ENCODE measurements around the gene LIN52. TPM values are rescaled to one million over a fixed set of nuclear protein-coding genes. Genes with fewer than 3 reads are reported as not detected.

The LIN52 gene
- total and polyA plus RNA-seq, 2 of the 8 experiments (the other 6 are each of a cell fraction or from before 2014, with no cell fraction given), result 6.8 to 11.6 TPM

GRCh38 chr14:74204491-74204890 is 119.7 kb downstream of the LIN52 start:
- H3K4me3 ChIP-seq (ENCODE audit: extremely low read depth in 1 of 4, insufficient read depth in 2 of 4, low read depth in 3 of 4, low read length in 4 of 4), result no peak overlapping the region
- no peak overlapping the region for H3K4ac ChIP-seq (replicated peaks; ENCODE audit: insufficient read length, low read depth, low read length)
- no peaks in the 10 kb centered on the region for H3K9me3 ChIP-seq (ENCODE audit: insufficient read depth in 2 of 2, low read depth in 1 of 2, low read length in 1 of 2)
- H3K4me2 ChIP-seq (ENCODE audit: insufficient read depth in 1 of 2, low read depth in 2 of 2, low read length in 2 of 2), result no peak overlapping the region
- no peak overlapping the region for H2BK20ac ChIP-seq (ENCODE audit: low read length)
- no peak overlapping the region for H2BK120ac ChIP-seq (replicated peaks; ENCODE audit: low read depth, low read length)
- H2BK5ac ChIP-seq (ENCODE audit: low read depth, low read length), result no peak overlapping the region
- H3K9ac ChIP-seq (replicated peaks in 1 of 4; ENCODE audit: extremely low read depth in 1 of 4, low read depth in 3 of 4, low read length in 3 of 4), result no peak overlapping the region
- H4K20me1 ChIP-seq (replicated peaks in 1 of 2; ENCODE audit: control insufficient read depth in 1 of 2, insufficient read depth in 2 of 2, low read length in 2 of 2), result no peaks in the 10 kb centered on the region
- no peak overlapping the region for H3K56ac ChIP-seq (replicated peaks; ENCODE audit: insufficient read length, low read depth, low read length)
- no peak overlapping the region for H2BK12ac ChIP-seq (ENCODE audit: low read depth, low read length)
- no peaks in the 10 kb centered on the region for H3K79me1 ChIP-seq (ENCODE audit: low read depth, low read length)
- peak overlapping the region; percentile 9; the same call in 1 of the 2 replicates for H4K8ac ChIP-seq (ENCODE audit: extremely low read depth, insufficient read depth, low read length)
- no peak overlapping the region for H3K23ac ChIP-seq (ENCODE audit: insufficient read length)
- ChIA-PET CTCF (ENCODE audit: partially characterized antibody) (interaction anchor here (0.6 to 3.0 kb wide), 9 partner anchors 8 to 831 kb away, joined by 3 to 12 read pairs (median 4); no protein-coding TSS in a partner anchor), POLR2A (ENCODE audit: partially characterized antibody) (no interaction called here)
- no peak overlapping the region for H2BK15ac ChIP-seq (ENCODE audit: low read length)
- no peaks in the 10 kb centered on the region for H3K27me3 ChIP-seq (replicated peaks in 1 of 4; ENCODE audit: control insufficient read depth in 3 of 4, extremely low read depth in 1 of 4, insufficient read depth in 3 of 4, low read length in 3 of 4)
- FAIRE-seq, result no peak
- no peak overlapping the region for H4K5ac ChIP-seq (ENCODE audit: insufficient read length, low read depth, low read length)
- WGBS, 2 experiments (ENCODE audit: extremely low coverage in 1 of 2, insufficient coverage in 1 of 2, insufficient read length in 1 of 2, insufficient replicate concordance in 2 of 2, low coverage in 1 of 2, low lambda C conversion rate in 2 of 2, missing lambda C conversion rate in 1 of 2), result 89% methylated on average over 6 of the region's 6 CpGs; no CpG with 5 or more reads in 1 of the 2 experiments
- no peak overlapping the region for H2AK5ac ChIP-seq (ENCODE audit: low read depth, low read length)
- H3K27ac ChIP-seq (ENCODE audit: low read depth, low read length), result no peak overlapping the region
- H3K4me1 ChIP-seq (replicated peaks in 1 of 4; ENCODE audit: control insufficient read depth in 3 of 4, insufficient read depth in 4 of 4, low read length in 3 of 4), result peaks cover 0 to 2% (median 0%) of the 10 kb centered on the region in 4 experiments; a peak in 1 of 7 replicates
- H3K14ac ChIP-seq (ENCODE audit: insufficient read length), result no peak overlapping the region
- H3K18ac ChIP-seq (ENCODE audit: extremely low read depth, low read length), result no peak overlapping the region
- no peaks in the 10 kb centered on the region for H3K79me2 ChIP-seq (ENCODE audit: control insufficient read depth in 1 of 2, insufficient read depth in 2 of 2, low read length in 2 of 2)
- no peak overlapping the region for H4K91ac ChIP-seq (replicated peaks; ENCODE audit: insufficient read length, low read length)
- no peak overlapping the region for H2AFZ ChIP-seq (ENCODE audit: low read length)
- H3K36me3 ChIP-seq (ENCODE audit: control insufficient read depth in 2 of 4, insufficient read depth in 4 of 4, low read length in 3 of 4), result peaks cover 0 to 8% (median 1%) of the 10 kb centered on the region in 4 experiments; a peak in 5 of 8 replicates
- peak in 1 of 2 experiments; percentile 36 for DNase-seq (ENCODE audit: low read depth in 1 of 2, low spot score in 2 of 2)
- H3K23me2 ChIP-seq (ENCODE audit: low read depth, low read length), result no peaks in the 10 kb centered on the region
- TF ChIP-seq RXRA (IDR thresholded peaks at IDR 0.05; ENCODE audit: insufficient read depth, low read depth, low read length) (no peak), POU5F1 (IDR thresholded peaks at IDR 0.05; ENCODE audit: low read depth, low read length) (no peak), CHD1 (IDR thresholded peaks at IDR 0.05; ENCODE audit: low read depth, low read length) (no peak), TCF12 (IDR thresholded peaks at IDR 0.05; ENCODE audit: low read depth, low read length) (no peak), EP300 (IDR thresholded peaks at IDR 0.05; ENCODE audit: borderline replicate concordance in 1 of 2, low read depth in 2 of 2, low read length in 2 of 2) (no peak), RAD21 (IDR thresholded peaks at IDR 0.05 in 1 of 2, conservative IDR thresholded peaks at IDR 0.05 in 1 of 2; ENCODE audit: low read depth in 2 of 2, low read length in 2 of 2) (no peak), RBBP5 (IDR thresholded peaks at IDR 0.05; ENCODE audit: borderline replicate concordance, low read depth, low read length) (no peak), MAFK (IDR thresholded peaks at IDR 0.05; ENCODE audit: low read depth, low read length) (no peak), CTCF (IDR thresholded peaks at IDR 0.05; ENCODE audit: control extremely low read depth in 1 of 3, insufficient read depth in 1 of 3, low read depth in 1 of 3, low read length in 3 of 3) (no peak), EZH2 (IDR thresholded peaks at IDR 0.05; ENCODE audit: low read depth, low read length, severe bottlenecking) (no peak), CEBPB (IDR thresholded peaks at IDR 0.05; ENCODE audit: low read depth, low read length) (no peak)

Data from H1 (cell line).